ENCODE measurements around the gene YWHAG. TPM values are rescaled to one million over a fixed set of nuclear protein-coding genes. Genes with fewer than 3 reads are reported as not detected.
A peak's percentile ranks its signal among the peaks of the same experiment; 100 is the strongest.

The YWHAG gene
- total and polyA plus RNA-seq, 9 of the 15 experiments (the other 6 are each of a cell fraction or from before 2014, with no cell fraction given), result 30.4 to 246 (median 94.5) TPM

- TF ChIP-seq ZNF318 (IDR thresholded peaks at IDR 0.05; ENCODE audit: borderline replicate concordance in 1 of 2, low read depth in 1 of 2) (peak in 1 of 2 experiments; percentile 64; a peak in 2 of 4 replicates), THAP12 (CRISPR knock-in tag; IDR thresholded peaks at IDR 0.05) (no peak), MEF2D (tag; conservative IDR thresholded peaks at IDR 0.05; ENCODE audit: low read depth) (peak; percentile 44; the same call in 1 of the 2 replicates), NCOA1 (IDR thresholded peaks at IDR 0.05; ENCODE audit: low read depth) (peak; percentile 75; the same call in 1 of the 2 replicates), ARID1B (IDR thresholded peaks at IDR 0.05) (peak; percentile 88), SUPT5H (IDR thresholded peaks at IDR 0.05) (peak; percentile 75), ZNF407 (IDR thresholded peaks at IDR 0.05; ENCODE audit: low read depth) (0 out of 2 replicates have a peak, but pooled peaks have one; percentile 33)
These were observed 14.4 kb upstream of the YWHAG start (continued) for GRCh38 chr7:76372984-76373833.
